Measurements from ENCODE around the gene XG.
"Not testable (repeated sequence)": the region's sequence is repeated elsewhere in the genome, so short reads cannot be mapped to it uniquely, and the experiment has no call there.

GRCh38 chrX:2796808-2797207, 45.0 kb downstream of the XG start:
- TF ChIP-seq CTCF, POLR2A (IDR thresholded peaks at IDR 0.05): not testable (repeated sequence)
